ENCODE data around the gene SYNPO2L. TPM values are rescaled to one million over a fixed set of nuclear protein-coding genes. Genes with fewer than 3 reads are reported as not detected.

SYNPO2L gene
- total and polyA plus RNA-seq, 2 experiments from 2014 or later = 0.11 to 0.34 TPM

DNA sequence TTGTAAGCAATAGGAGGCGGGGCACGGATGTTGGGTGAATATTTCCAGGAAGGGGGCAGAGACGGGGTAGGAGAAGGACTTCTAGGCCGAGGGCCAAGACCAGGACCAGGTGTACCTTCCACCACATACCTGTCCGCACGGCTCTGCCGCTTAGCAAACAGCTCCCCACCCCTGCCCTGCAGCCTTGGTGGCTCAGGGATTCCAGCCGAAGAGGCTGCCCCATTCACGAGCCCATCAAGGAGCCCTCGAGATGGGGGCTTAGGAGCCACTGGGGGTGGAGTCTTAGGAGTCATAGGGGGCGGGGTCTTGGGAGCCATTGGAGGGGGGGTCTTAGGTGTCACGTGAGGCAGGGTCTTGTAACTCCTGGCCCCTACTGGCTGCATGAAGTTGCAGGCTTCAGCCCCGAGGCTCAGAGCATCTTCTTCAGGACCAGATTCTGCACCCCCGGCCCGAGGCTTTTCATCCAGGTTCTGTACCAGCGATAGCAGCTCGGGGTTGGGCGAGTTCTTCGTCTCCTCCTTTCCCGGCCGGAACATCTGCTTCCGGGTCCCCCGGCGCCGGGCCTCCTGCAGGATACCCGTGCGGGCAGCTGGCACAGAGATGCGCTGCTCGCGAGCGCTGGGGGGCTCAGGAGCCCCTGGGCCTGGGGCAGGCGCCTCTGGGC, 8.5 kb downstream of the SYNPO2L start:
- no peaks in the 10 kb centered on the region for H3K27me3 ChIP-seq (replicated peaks; ENCODE audit: insufficient read depth)
- H3K4me2 ChIP-seq (ENCODE audit: unreplicated experiment) = peak overlapping the region; percentile 92

DNA sequence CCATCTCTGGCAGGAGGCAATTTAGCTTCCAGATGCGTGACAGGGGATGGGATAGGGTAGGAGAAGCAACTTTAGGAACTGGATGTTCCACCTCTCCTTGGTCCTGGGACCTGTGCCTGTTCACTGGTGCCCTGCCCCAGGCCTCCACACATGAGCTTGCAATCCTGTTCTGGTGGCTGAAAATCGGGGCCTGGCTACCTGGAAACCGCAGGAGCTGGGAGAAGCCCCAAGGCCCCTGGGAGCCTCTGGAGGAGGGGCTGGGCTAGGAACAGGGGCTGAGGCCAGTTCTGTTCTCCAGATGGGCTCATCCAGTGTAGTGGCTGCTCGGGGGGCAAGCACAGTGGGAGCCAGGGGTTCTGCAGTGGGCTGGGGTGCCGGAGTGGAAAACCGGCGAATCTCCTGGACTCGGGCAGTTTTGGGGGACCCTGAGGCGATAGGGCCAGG, 9.2 kb downstream of the SYNPO2L start:
- DNase-seq = no peak
- no peaks in the 10 kb centered on the region for H3K79me2 ChIP-seq (ENCODE audit: insufficient read depth)
- no peaks in the 10 kb centered on the region for H3K9me3 ChIP-seq (ENCODE audit: low read depth)
- no peaks in the 10 kb centered on the region for H3K36me3 ChIP-seq (ENCODE audit: low read depth)
- no peaks in the 10 kb centered on the region for H3K27me3 ChIP-seq (replicated peaks; ENCODE audit: insufficient read depth)
- no peaks in the 10 kb centered on the region for H4K20me1 ChIP-seq (ENCODE audit: insufficient read depth)
- TF ChIP-seq EZH2phosphoT487 (IDR thresholded peaks at IDR 0.05; ENCODE audit: insufficient read depth, low read depth) (no peak), EZH2 (IDR thresholded peaks at IDR 0.05; ENCODE audit: insufficient read depth, poor library complexity, severe bottlenecking) (no peak)
- no peak overlapping the region for H3K4me2 ChIP-seq (ENCODE audit: unreplicated experiment)
- no peaks in the 10 kb centered on the region for H3K9me2 ChIP-seq (ENCODE audit: insufficient read depth)
- peak overlapping the region; percentile 98 for H2AFZ ChIP-seq
- peaks cover 44% of the 10 kb centered on the region for H3K4me1 ChIP-seq (ENCODE audit: insufficient read depth)
- no peak overlapping the region for H3K27ac ChIP-seq
- WGBS, 2 experiments (ENCODE audit: low coverage in 1 of 2, low lambda C conversion rate in 2 of 2, missing lambda C conversion rate in 2 of 2) = 50 to 62% methylated on average over 9 of the region's 9 CpGs
- peaks cover 23% of the 10 kb centered on the region for H3F3A ChIP-seq (ENCODE audit: insufficient read depth)
- no peak overlapping the region for H3K4me3 ChIP-seq
- in situ Hi-C loops (cut with MboI) = no loop called here
- H3K9ac ChIP-seq = no peak overlapping the region

More for the DNA sequence above, 8.5 kb downstream of the SYNPO2L start:
- 7% methylated on average over 29 to 32 of the region's 32 CpGs for whole genome bisulfite sequencing, 2 experiments (ENCODE audit: low coverage in 1 of 2, low lambda C conversion rate in 2 of 2, missing lambda C conversion rate in 2 of 2)
- peak overlapping the region; percentile 74 for H3K4me3 ChIP-seq
- in situ Hi-C loops (cut with MboI) = no loop called here
- peaks cover 41% of the 10 kb centered on the region for H3K4me1 ChIP-seq (ENCODE audit: insufficient read depth)
- peak overlapping the region; percentile 89 for H3K9ac ChIP-seq
- no peak overlapping the region for H3K27ac ChIP-seq
- H3K79me2 ChIP-seq (ENCODE audit: insufficient read depth) = no peaks in the 10 kb centered on the region
- H3K36me3 ChIP-seq (ENCODE audit: low read depth) = no peaks in the 10 kb centered on the region
- H3F3A ChIP-seq (ENCODE audit: insufficient read depth) = peaks cover 23% of the 10 kb centered on the region
- TF ChIP-seq EZH2phosphoT487 (IDR thresholded peaks at IDR 0.05; ENCODE audit: insufficient read depth, low read depth) (no peak), EZH2 (IDR thresholded peaks at IDR 0.05; ENCODE audit: insufficient read depth, poor library complexity, severe bottlenecking) (no peak)
- DNase-seq = peak; percentile 78
- H2AFZ ChIP-seq = peak overlapping the region; percentile 98
- no peaks in the 10 kb centered on the region for H3K9me3 ChIP-seq (ENCODE audit: low read depth)
- no peaks in the 10 kb centered on the region for H4K20me1 ChIP-seq (ENCODE audit: insufficient read depth)
- H3K9me2 ChIP-seq (ENCODE audit: insufficient read depth) = no peaks in the 10 kb centered on the region

DNA sequence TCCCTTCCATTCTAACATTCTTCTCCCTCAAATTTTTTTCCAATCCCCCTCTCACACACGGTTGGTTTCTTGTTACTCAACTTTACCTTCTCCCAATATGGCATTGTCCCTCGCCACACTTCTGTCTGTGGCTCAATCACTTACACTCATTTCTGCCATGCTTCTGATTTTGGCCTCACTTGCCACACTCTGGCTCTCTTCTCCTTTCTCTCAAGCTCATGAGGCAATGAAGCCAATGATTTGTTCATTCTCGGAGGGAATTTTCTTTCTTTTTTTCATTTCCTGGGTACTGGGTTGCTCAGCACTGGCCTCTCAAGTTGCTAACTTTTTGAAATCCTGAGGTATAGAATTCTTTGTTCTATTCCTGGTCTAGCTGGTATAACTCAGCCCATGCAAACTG, 10.6 kb downstream of the SYNPO2L start:
- H3K9me2 ChIP-seq (ENCODE audit: insufficient read depth) = no peaks in the 10 kb centered on the region
- WGBS, 2 experiments (ENCODE audit: low coverage in 1 of 2, low lambda C conversion rate in 2 of 2, missing lambda C conversion rate in 2 of 2) = 62 to 68% methylated on average over 3 of the region's 3 CpGs
- peaks cover 39% of the 10 kb centered on the region for H3K4me1 ChIP-seq (ENCODE audit: insufficient read depth)
- H3K79me2 ChIP-seq (ENCODE audit: insufficient read depth) = no peaks in the 10 kb centered on the region
- H3K4me3 ChIP-seq = no peak overlapping the region
- no peak overlapping the region for H2AFZ ChIP-seq
- no peak overlapping the region for H3K4me2 ChIP-seq (ENCODE audit: unreplicated experiment)
- no peaks in the 10 kb centered on the region for H3K27me3 ChIP-seq (replicated peaks; ENCODE audit: insufficient read depth)
- peaks cover 16% of the 10 kb centered on the region for H3F3A ChIP-seq (ENCODE audit: insufficient read depth)
- TF ChIP-seq EZH2phosphoT487 (IDR thresholded peaks at IDR 0.05; ENCODE audit: insufficient read depth, low read depth) (no peak), EZH2 (IDR thresholded peaks at IDR 0.05; ENCODE audit: insufficient read depth, poor library complexity, severe bottlenecking) (no peak)
- H3K36me3 ChIP-seq (ENCODE audit: low read depth) = no peaks in the 10 kb centered on the region
- DNase-seq = no peak
- in situ Hi-C loops (cut with MboI) = no loop called here
- no peaks in the 10 kb centered on the region for H4K20me1 ChIP-seq (ENCODE audit: insufficient read depth)
- no peaks in the 10 kb centered on the region for H3K9me3 ChIP-seq (ENCODE audit: low read depth)
- H3K27ac ChIP-seq = no peak overlapping the region
- H3K9ac ChIP-seq = no peak overlapping the region

DNA sequence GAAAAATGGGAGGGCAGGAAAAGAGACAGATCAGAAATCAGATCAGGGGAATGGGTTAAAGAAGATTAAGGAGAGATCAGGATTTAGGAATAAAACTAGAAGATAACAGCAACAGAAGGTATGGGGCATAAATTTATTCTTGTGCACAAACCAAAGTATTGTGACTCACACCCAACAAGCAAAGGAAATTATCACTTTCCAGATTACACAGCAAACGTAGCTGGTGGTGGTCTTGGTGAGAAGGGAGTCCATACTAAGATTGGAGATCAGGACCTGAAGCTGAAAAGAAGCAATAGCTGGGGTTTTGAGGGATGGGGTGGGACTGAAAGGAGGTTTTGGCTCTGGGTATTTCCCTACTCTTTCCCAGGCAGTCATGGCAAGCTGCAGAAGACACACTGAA, 11.1 kb downstream of the SYNPO2L start:
- H3K4me3 ChIP-seq = no peak overlapping the region
- in situ Hi-C loops (cut with MboI) = loop anchor here (5.0 kb wide), 1 partner anchor 112 kb away; no protein-coding TSS in a partner anchor
- H2AFZ ChIP-seq = peak overlapping the region; percentile 58; the same call in 1 of the 2 replicates
- WGBS, 2 experiments (ENCODE audit: low coverage in 1 of 2, low lambda C conversion rate in 2 of 2, missing lambda C conversion rate in 2 of 2) = 54 to 68% methylated on average over 1 of the region's 1 CpG
- H3F3A ChIP-seq (ENCODE audit: insufficient read depth) = peaks cover 11% of the 10 kb centered on the region
- H3K4me1 ChIP-seq (ENCODE audit: insufficient read depth) = peaks cover 34% of the 10 kb centered on the region
- no peaks in the 10 kb centered on the region for H4K20me1 ChIP-seq (ENCODE audit: insufficient read depth)
- H3K27me3 ChIP-seq (replicated peaks; ENCODE audit: insufficient read depth) = no peaks in the 10 kb centered on the region
- DNase-seq = no peak
- no peaks in the 10 kb centered on the region for H3K9me2 ChIP-seq (ENCODE audit: insufficient read depth)
- H3K4me2 ChIP-seq (ENCODE audit: unreplicated experiment) = no peak overlapping the region
- no peaks in the 10 kb centered on the region for H3K9me3 ChIP-seq (ENCODE audit: low read depth)
- no peak overlapping the region for H3K9ac ChIP-seq
- H3K79me2 ChIP-seq (ENCODE audit: insufficient read depth) = no peaks in the 10 kb centered on the region
- H3K36me3 ChIP-seq (ENCODE audit: low read depth) = no peaks in the 10 kb centered on the region
- H3K27ac ChIP-seq = no peak overlapping the region
- TF ChIP-seq EZH2 (IDR thresholded peaks at IDR 0.05; ENCODE audit: insufficient read depth, poor library complexity, severe bottlenecking) = no peak
- no peak for TF ChIP-seq EZH2phosphoT487 (IDR thresholded peaks at IDR 0.05; ENCODE audit: insufficient read depth, low read depth)

Data from GM23248 (cell line).